Activated naive CD8-positive, alpha-beta T cell treated with anti-CD3 and anti-CD28 coated beads for 36 hours (primary cell): ENCODE measurements around the gene ZNF133. TPM values are rescaled to one million over a fixed set of nuclear protein-coding genes. Genes with fewer than 3 reads are reported as not detected.

Experiments
- DNase-seq: peaks from one replicate; pipeline ENCODE4 v3.0.0; 2021
- H3K27ac Mint-ChIP-seq: one replicate; pipeline ENCODE4 v1.8.0; 2022; ENCODE audit warnings: mild to moderate bottlenecking, moderate library complexity, mixed read lengths
- H3K27me3 Mint-ChIP-seq: one replicate; pipeline ENCODE4 v1.8.0; 2022; ENCODE audit warnings: mild to moderate bottlenecking, mixed read lengths
- H3K36me3 Mint-ChIP-seq: one replicate; pipeline ENCODE4 v1.8.0; 2021; ENCODE audit warnings: mild to moderate bottlenecking, mixed read lengths
- H3K4me1 Mint-ChIP-seq: one replicate; pipeline ENCODE4 v1.8.0; 2021; ENCODE audit warnings: mixed read lengths
- H3K4me3 Mint-ChIP-seq: one replicate; pipeline ENCODE4 v1.8.0; 2022; ENCODE audit warnings: mild to moderate bottlenecking, moderate library complexity, mixed read lengths
- H3K9me3 Mint-ChIP-seq: one replicate; pipeline ENCODE4 v1.8.0; 2022; ENCODE audit warnings: mixed read lengths
- total RNA-seq, 2 experiments: library from RNA; stranded (reverse); gene quantifications; one replicate each; pipeline ENCODE4 v1.2.3, GENCODE V29; 2021

ZNF133 gene
- total RNA-seq, 2 experiments from 2014 or later: 4.2 to 5.0 TPM

GRCh38 chr20:18363708-18364107 is 75.4 kb downstream of the ZNF133 start:
- no peaks in the 10 kb centered on the region for H3K27me3 Mint-ChIP-seq
- H3K36me3 Mint-ChIP-seq: peaks cover 2% of the 10 kb centered on the region
- no peaks in the 10 kb centered on the region for H3K9me3 Mint-ChIP-seq
- H3K27ac Mint-ChIP-seq: no peak overlapping the region
- DNase-seq: no peak
- no peak overlapping the region for H3K4me3 Mint-ChIP-seq
- H3K4me1 Mint-ChIP-seq: no peaks in the 10 kb centered on the region

DNA sequence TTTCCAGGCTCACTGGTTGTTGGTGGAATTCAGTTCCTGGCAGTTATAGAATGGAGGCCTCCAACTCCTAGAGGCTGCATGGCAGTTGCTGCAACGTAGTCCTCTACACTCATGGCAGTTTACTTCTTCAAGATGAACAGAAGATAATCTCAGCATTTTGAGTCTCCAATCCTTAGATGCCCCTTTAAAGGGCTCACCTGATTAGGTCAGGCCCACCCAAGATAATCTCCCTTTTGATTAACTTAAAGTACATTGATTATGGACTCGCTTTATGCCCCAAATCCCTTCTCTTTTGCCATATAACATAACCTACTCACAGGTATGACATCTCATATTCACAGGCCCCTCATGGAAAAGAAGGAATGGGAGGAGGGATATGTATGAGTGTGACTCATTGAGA is 76.4 kb downstream of the ZNF133 start:
- Mint-ChIP-seq H3K9me3 (peaks cover 1% of the 10 kb centered on the region), H3K27me3 (peaks cover 5% of the 10 kb centered on the region), H3K4me1 (no peaks in the 10 kb centered on the region), H3K4me3 (no peak overlapping the region), H3K27ac (no peak overlapping the region), H3K36me3 (peaks cover 2% of the 10 kb centered on the region)
- DNase-seq: no peak

Other genes with a start within 250 kb of the ZNF133 start
- gene OVOL2, start 230.6 kb upstream of the ZNF133 start, total RNA-seq: not detected
- 10 to 100 TPM; 16.6 to 16.7 TPM for gene KAT14, start 150.7 kb upstream of the ZNF133 start, total RNA-seq
- 10 to 100 TPM; 21.4 to 21.9 TPM for gene PET117, start 150.7 kb upstream of the ZNF133 start, total RNA-seq
- gene DZANK1, start 178.5 kb downstream of the ZNF133 start, total RNA-seq: 1 to 10 TPM; 1.7 to 1.9 TPM
- gene POLR3F, start 178.9 kb downstream of the ZNF133 start, total RNA-seq: 10 to 100 TPM; 12.9 to 14.5 TPM
- 10 to 100 TPM; 17.9 to 18.3 TPM for gene RBBP9, start 208.7 kb downstream of the ZNF133 start, total RNA-seq
- gene SEC23B, start 219.4 kb downstream of the ZNF133 start, total RNA-seq: 10 to 100 TPM; 81.9 to 92.0 TPM